K562 (cell line): ENCODE results near the gene DDR1. TPM values are rescaled to one million over a fixed set of nuclear protein-coding genes. Genes with fewer than 3 reads are reported as not detected.

ENCODE experiments used
- ATAC-seq: fragments of 200-7000 bp; cut with Tn5 transposase; 3 replicates; pipeline ENCODE4 v1.9.1; 2020; ENCODE audit warnings: moderate library complexity
- BruUV-seq: library from RNA; stranded (reverse); fragments of 400-500 nt; replicated peaks from 2 replicates; lab custom pipeline; 2021; lab: Mats Ljungman, UMichigan
- CTCF ChIA-PET: fragments of 300-600 bp; formaldehyde crosslinking; extraction: SDS; loops from one replicate; lab custom pipeline; 2021; ENCODE audit warnings: low intra/inter-chr PET ratio; lab: Yijun Ruan, JAX
- POLR2A ChIA-PET: fragments of 300-600, 350-650 bp; sonication (Branson Sonifier 250); formaldehyde crosslinking; extraction: SDS; loops from one replicate; lab custom pipeline; 2021; ENCODE audit warnings: antibody characterized with exemption, inconsistent platforms; lab: Yijun Ruan, JAX
- DNase-seq, 4 experiments: peaks; one replicate each; pipeline versions ENCODE4 v3.0.0 to v3.0.0-alpha.2; 2011 to 2018; ENCODE audit warnings: low spot score in 3 of 4, mixed read lengths in 3 of 4; ENCODE audit errors: extremely low read depth in 1 of 4
- FAIRE-seq: peaks from 2 replicates; lab custom pipeline; 2011; peaks lifted over from hg19 to GRCh38; lab: Jason Lieb, UNC
- H2AFZ ChIP-seq: 2 replicates; pipeline ENCODE4 v1.6.0; 2011; ENCODE audit warnings: low read depth, low read length, control low read depth, inconsistent platforms
- H3K27ac ChIP-seq: fragments of 200-600 bp; 3 replicates; pipeline ENCODE4 v1.8.0; 2011; ENCODE audit warnings: low read depth, mild to moderate bottlenecking, control low read depth, inconsistent platforms, low read length, moderate library complexity, mixed read lengths; ENCODE audit errors: extremely low read depth
- H3K27me3 ChIP-seq, 2 experiments: fragments of 300-600 bp in 1 of 2; 2 replicates in 1 of 2; 3 replicates in 1 of 2; pipeline versions ENCODE4 v1.6.0 to v1.8.0; 2011; ENCODE audit warnings: inconsistent platforms in 2 of 2, low read length in 2 of 2, mild to moderate bottlenecking in 1 of 2, mixed read lengths in 1 of 2, moderate library complexity in 1 of 2; ENCODE audit not compliant: control insufficient read depth in 2 of 2, insufficient read depth in 2 of 2
- H3K36me3 ChIP-seq: fragments of 300-600 bp; 3 replicates; pipeline ENCODE4 v1.8.0; 2011; ENCODE audit warnings: mild to moderate bottlenecking, low read length, inconsistent platforms; ENCODE audit not compliant: control insufficient read depth, insufficient read depth
- H3K4me1 ChIP-seq, 2 experiments: fragments of 200-600 bp in 1 of 2; replicated peaks in 1 of 2; 2 replicates in 1 of 2; 3 replicates in 1 of 2; pipeline versions ENCODE4 v1.5.1 to v1.8.0; 2011; ENCODE audit warnings: inconsistent platforms in 2 of 2, low read length in 2 of 2, mild to moderate bottlenecking in 1 of 2, mixed read lengths in 1 of 2, moderate library complexity in 1 of 2; ENCODE audit not compliant: control insufficient read depth in 2 of 2, insufficient read depth in 2 of 2
- H3K4me2 ChIP-seq: 2 replicates; pipeline ENCODE4 v1.6.1; 2011; ENCODE audit warnings: low read length, control low read depth, inconsistent platforms, mixed read lengths; ENCODE audit not compliant: insufficient read depth
- H3K4me3 ChIP-seq: fragments of 200-600 bp; sonication (generic), shearing (Covaris generic); 2 replicates; pipeline ENCODE4 v1.5.1; 2016; ENCODE audit warnings: control low read depth, inconsistent platforms
- H3K79me2 ChIP-seq: fragments of 200-600 bp; 3 replicates; pipeline ENCODE4 v1.8.0; 2011; ENCODE audit warnings: low read length, inconsistent platforms; ENCODE audit not compliant: control insufficient read depth, insufficient read depth
- H3K9ac ChIP-seq, 2 experiments: 2 replicates each; pipeline versions ENCODE4 v1.6.0 to v1.6.1; 2011; ENCODE audit warnings: low read depth in 2 of 2, low read length in 2 of 2, control low read depth in 1 of 2, inconsistent platforms in 1 of 2, mild to moderate bottlenecking in 1 of 2, mixed read lengths in 1 of 2; ENCODE audit not compliant: insufficient read depth in 1 of 2
- H3K9me1 ChIP-seq: one replicate; pipeline ENCODE4 v1.6.0; 2011; ENCODE audit warnings: inconsistent platforms, mild to moderate bottlenecking, low read length, moderate library complexity; ENCODE audit not compliant: control insufficient read depth, insufficient read depth
- H3K9me3 ChIP-seq: replicated peaks from 2 replicates; pipeline ENCODE4 v1.5.1; 2011; ENCODE audit warnings: low read depth, low read length, inconsistent platforms; ENCODE audit not compliant: control insufficient read depth, insufficient read depth
- H4K20me1 ChIP-seq: replicated peaks from 2 replicates; pipeline ENCODE4 v1.6.1; 2011; ENCODE audit warnings: low read length, inconsistent platforms, mixed read lengths; ENCODE audit not compliant: control insufficient read depth, insufficient read depth
- CBFA2T3 ChIP-seq: fragments of 450-650 bp; IDR thresholded peaks from 2 replicates; pipeline ENCODE4 v1.6.1; 2017
- DDX20 ChIP-seq: fragments of 450-650 bp; IDR thresholded peaks from 2 replicates; pipeline ENCODE4 v1.6.1; 2016; ENCODE audit warnings: missing genetic modification characterization, low read depth, mild to moderate bottlenecking, missing compliant biosample characterization, moderate library complexity
- ELF4 ChIP-seq: fragments of 450-650 bp; formaldehyde crosslinking; IDR thresholded peaks from 2 replicates; pipeline ENCODE4 v1.4.0; 2022; ENCODE audit warnings: missing genetic modification characterization
- NR2F6 ChIP-seq: fragments of 450-650 bp; formaldehyde crosslinking; IDR thresholded peaks from 2 replicates; pipeline ENCODE4 v1.4.0; 2020; ENCODE audit warnings: mild to moderate bottlenecking
- PTRF ChIP-seq: fragments of 450-650 bp; IDR thresholded peaks from 2 replicates; pipeline ENCODE4 v1.6.1; 2016; ENCODE audit warnings: mild to moderate bottlenecking, missing genetic modification characterization, missing compliant biosample characterization
- SAFB2 ChIP-seq: fragments of 200-400 bp; formaldehyde crosslinking; IDR thresholded peaks from 2 replicates; pipeline ENCODE4 v1.6.1; 2018; ENCODE audit warnings: borderline replicate concordance, low read length, low read depth, moderate library complexity; ENCODE audit not compliant: severe bottlenecking
- SMAD2 ChIP-seq: fragments of 150-350 bp; IDR thresholded peaks from 2 replicates; pipeline ENCODE4 v1.6.1; 2014; ENCODE audit warnings: low read depth, mild to moderate bottlenecking, low read length
- SMAD3 ChIP-seq: fragments of 450-650 bp; formaldehyde crosslinking; conservative IDR thresholded peaks from 2 replicates; pipeline ENCODE4 v1.4.0; 2020; ENCODE audit warnings: mild to moderate bottlenecking
- STAT6 ChIP-seq: sonication (generic); formaldehyde crosslinking; IDR thresholded peaks from 2 replicates; pipeline ENCODE4 v1.8.1; 2023; ENCODE audit warnings: mild to moderate bottlenecking, missing genetic modification reagents
- TFAP4 ChIP-seq: sonication (generic); formaldehyde crosslinking; IDR thresholded peaks from 2 replicates; pipeline ENCODE4 v1.8.0; 2022; ENCODE audit warnings: missing genetic modification reagents, mild to moderate bottlenecking, moderate library complexity, borderline replicate concordance
- U2AF1 ChIP-seq: fragments of 200-400 bp; formaldehyde crosslinking; optimal IDR thresholded peaks from 2 replicates; pipeline ENCODE3; 2017; ENCODE audit warnings: mild to moderate bottlenecking, low read depth, low read length, moderate library complexity
- ZBTB33 ChIP-seq: sonication (generic); formaldehyde crosslinking; IDR thresholded peaks from 2 replicates; pipeline ENCODE4 v1.8.1; 2023; ENCODE audit warnings: mild to moderate bottlenecking, missing genetic modification reagents
- ZNF354B ChIP-seq: fragments of 250-450 bp; sonication (Bioruptor Pico); IDR thresholded peaks from 2 replicates; pipeline ENCODE4 v1.4.0; 2020
- ZNF655 ChIP-seq: fragments of 250-450 bp; sonication (Bioruptor Pico); IDR thresholded peaks from 2 replicates; pipeline ENCODE4 v1.5.0; 2021
- WGBS: fragments of 100-300 bp; shearing (Covaris generic); methylation state at CpG from one replicate; pipeline ENCODE4 v1.1.6; 2016; ENCODE audit warnings: low coverage, mixed read lengths; ENCODE audit not compliant: insufficient coverage; ENCODE audit errors: missing lambda C conversion rate; 5-methylcytosine and 5-hydroxymethylcytosine counted together
- in situ Hi-C: fragments of 300-500 bp; cut with MboI; formaldehyde crosslinking; loops from 4 replicates; pipeline ENCODE4 v1.15.0; 2018; ENCODE audit warnings: inconsistent platforms, mixed read lengths
- intact Hi-C: fragments of 100-400 bp; cut with micrococcal nuclease; formaldehyde crosslinking; loops from 2 replicates; pipeline ENCODE4 v1.14.2; 2022
- polyA plus RNA-seq, 8 experiments: library from polyadenylated mRNA; depleted of rRNA in 4 of 8; stranded (reverse) in 5 of 8; unstranded in 3 of 8; fragments of >200 nt; fragmentation: Nextera tagmentation in 2 of 8; fragmentation: Illumina TruSeq in 1 of 8; extraction: Ambion mirVana in 2 of 8; extraction: Trizol in 1 of 8; gene quantifications; 2 replicates each; pipeline versions ENCODE4 v1.2.1 to v1.2.3, GENCODE V29; 2011 to 2014; ENCODE audit warnings: inconsistent platforms in 1 of 8, missing spikeins in 1 of 8
- total RNA-seq, 7 experiments: library from RNA; depleted of rRNA in 6 of 7; stranded (reverse); fragments of >200 nt in 6 of 7; fragmentation: Illumina TruSeq in 2 of 7; extraction: Trizol in 2 of 7; gene quantifications; 2 replicates each; pipeline versions ENCODE4 v1.2.1 to v1.2.3, GENCODE V29; 2011 to 2021; ENCODE audit warnings: low replicate concordance in 1 of 7

Gene DDR1
- total and polyA plus RNA-seq, 9 of the 15 experiments (the other 6 are each of a cell fraction or from before 2014, with no cell fraction given) = 1.4 to 44.6 (median 12.2) TPM

GRCh38 chr6:30917487-30917886 is 33.2 kb downstream of the DDR1 start (continued):
- TF ChIP-seq STAT6 (CRISPR knock-in tag) (no peak), SAFB2 (no peak), SMAD2 (no peak), PTRF (tag) (no peak)
- TF ChIP-seq, all 486 proteins: peak for 0

GRCh38 chr6:30918670-30919069 is 34.4 kb downstream of the DDR1 start:
- peaks cover 8% of the 10 kb centered on the region; the same call in 2 of the 3 replicates for H3K79me2 ChIP-seq
- peaks cover 15 to 34% of the 10 kb centered on the region in 2 experiments for H3K4me1 ChIP-seq
- no peak overlapping the region for H2AFZ ChIP-seq
- no TSS peak for BruUV-seq
- no peaks in the 10 kb centered on the region for H3K9me3 ChIP-seq
- H3K27me3 ChIP-seq = no peaks in the 10 kb centered on the region
- intact Hi-C loops = no loop called here
- in situ Hi-C loops = loop anchor here (5.0 to 10.0 kb wide), 2 partner anchors 159 to 456 kb away; no protein-coding TSS in a partner anchor
- no peak overlapping the region for H3K4me2 ChIP-seq
- no peak overlapping the region for H3K4me3 ChIP-seq
- POLR2A ChIA-PET = interaction anchor here (0.6 to 1.5 kb wide), 5 partner anchors 11 to 108 kb away, joined by 3 to 6 read pairs (median 3); partner anchors contain the start of genes GTF2H4 and SFTA2
- peak overlapping the region in 1 of 2 experiments; percentile 47; a peak in 1 of 4 replicates for H3K9ac ChIP-seq
- CTCF ChIA-PET = interaction anchor here (0.6 to 1.0 kb wide), 2 partner anchors 28 to 344 kb away, joined by 3 read pairs; no protein-coding TSS in a partner anchor
- H4K20me1 ChIP-seq = 0 out of 2 replicates have a peak, but pooled peaks cover 3% of the 10 kb centered on the region
- DNase-seq = no peak
- no peak for FAIRE-seq
- H3K36me3 ChIP-seq = peaks cover 78% of the 10 kb centered on the region; the same call in 2 of the 3 replicates
- 81% methylated on average over 8 of the region's 8 CpGs for WGBS
- no peak for ATAC-seq
- no peak overlapping the region for H3K27ac ChIP-seq
- no peaks in the 10 kb centered on the region for H3K9me1 ChIP-seq
- TF ChIP-seq SMAD3 (CRISPR knock-in tag) = no peak
- peak; percentile 36; the same call in 1 of the 2 replicates for TF ChIP-seq CBFA2T3
- no peak for TF ChIP-seq DDX20 (tag)
- peak; percentile 91 for TF ChIP-seq ZBTB33 (CRISPR knock-in tag)
- no peak for TF ChIP-seq U2AF1
- TF ChIP-seq ELF4 = no peak
- no peak for TF ChIP-seq ZNF655
- TF ChIP-seq NR2F6 = no peak
- TF ChIP-seq TFAP4 (CRISPR knock-in tag) = peak; percentile 43; the same call in 1 of the 2 replicates
- no peak for TF ChIP-seq ZNF354B (CRISPR knock-in tag)
